Stimulated activated CD8-positive, alpha-beta memory T cell treated with anti-CD3 and anti-CD28 coated beads, Interleukin-4, amount 100 ng/mL, for 4 hours (primary cell): Measurements from ENCODE around the gene SMIM13.
A peak's percentile ranks its signal among the peaks of the same experiment; 100 is the strongest.

Experiments
- DNase-seq, 2 donors: peaks; one replicate each; pipeline ENCODE4 v3.0.0-alpha.2; 2020; ENCODE audit warnings: low read depth in 2 of 2, low spot score in 1 of 2

The SMIM13 gene

GRCh38 chr6:11153447-11153846, 59.8 kb downstream of the SMIM13 start:
- DNase-seq = no peak

GRCh38 chr6:11155589-11155988, 62.0 kb downstream of the SMIM13 start:
- DNase-seq = no peak

GRCh38 chr6:11160199-11160598, 66.6 kb downstream of the SMIM13 start:
- DNase-seq = no peak

GRCh38 chr6:11161031-11161956, 67.7 kb downstream of the SMIM13 start:
- no peak for DNase-seq

- DNase-seq = no peak
Observed at GRCh38 chr6:11162262-11162661, 68.6 kb downstream of the SMIM13 start.

GRCh38 chr6:11163932-11164331, 70.3 kb downstream of the SMIM13 start:
- no peak for DNase-seq

GRCh38 chr6:11164717-11165646, 71.3 kb downstream of the SMIM13 start:
- no peak for DNase-seq

GRCh38 chr6:11166948-11167347, 73.3 kb downstream of the SMIM13 start:
- DNase-seq = no peak

GRCh38 chr6:11168091-11168635, 74.5 kb downstream of the SMIM13 start:
- DNase-seq = no peak

GRCh38 chr6:11171952-11172351, 78.3 kb downstream of the SMIM13 start:
- no peak for DNase-seq

- peak; percentile 46 to 80 for DNase-seq
Observed at GRCh38 chr6:11172501-11173327, 79.1 kb downstream of the SMIM13 start.

GRCh38 chr6:11174242-11174611, 80.6 kb downstream of the SMIM13 start:
- DNase-seq = no peak

- DNase-seq = no peak
Observed at GRCh38 chr6:11177271-11177670, 83.6 kb downstream of the SMIM13 start.

- DNase-seq = no peak
Observed at GRCh38 chr6:11179088-11179418, 85.4 kb downstream of the SMIM13 start.

GRCh38 chr6:11179419-11180202, 86.0 kb downstream of the SMIM13 start:
- no peak for DNase-seq

- no peak for DNase-seq
Observed at GRCh38 chr6:11181478-11182136, 88.0 kb downstream of the SMIM13 start.

GRCh38 chr6:11183761-11184362, 90.2 kb downstream of the SMIM13 start:
- DNase-seq = no peak

- no peak for DNase-seq
Observed at GRCh38 chr6:11185204-11185842, 91.7 kb downstream of the SMIM13 start.

- DNase-seq = no peak
Observed at GRCh38 chr6:11187301-11187700, 93.7 kb downstream of the SMIM13 start.
